Epithelial cell of proximal tubule (primary cell): ENCODE measurements around the gene SKA2. TPM values are rescaled to one million over a fixed set of nuclear protein-coding genes. Genes with fewer than 3 reads are reported as not detected.
"Not testable (repeated sequence)": the region's sequence is repeated elsewhere in the genome, so short reads cannot be mapped to it uniquely, and the experiment has no call there.

ENCODE experiments used
- DNase-seq: peaks from one replicate; pipeline ENCODE4 v3.0.0-alpha.2; 2011; ENCODE audit warnings: low read depth
- H3K4me3 ChIP-seq: 2 replicates; pipeline ENCODE4 v1.5.1; 2011; ENCODE audit warnings: low read depth, mild to moderate bottlenecking, low read length
- total RNA-seq: library from RNA; depleted of rRNA; stranded (reverse); fragments of >200 nt; gene quantifications from 2 replicates; pipeline ENCODE4 v1.2.3, GENCODE V29; 2015
- TF ChIP-seq, protein P1 (sequence below): conservative IDR thresholded peaks from 2 replicates; pipeline ENCODE4 v1.5.1; 2012; ENCODE audit warnings: low read depth, mild to moderate bottlenecking, low read length

The SKA2 gene
- total RNA-seq, 1 donor from 2014 or later: 93.5 TPM

DNA sequence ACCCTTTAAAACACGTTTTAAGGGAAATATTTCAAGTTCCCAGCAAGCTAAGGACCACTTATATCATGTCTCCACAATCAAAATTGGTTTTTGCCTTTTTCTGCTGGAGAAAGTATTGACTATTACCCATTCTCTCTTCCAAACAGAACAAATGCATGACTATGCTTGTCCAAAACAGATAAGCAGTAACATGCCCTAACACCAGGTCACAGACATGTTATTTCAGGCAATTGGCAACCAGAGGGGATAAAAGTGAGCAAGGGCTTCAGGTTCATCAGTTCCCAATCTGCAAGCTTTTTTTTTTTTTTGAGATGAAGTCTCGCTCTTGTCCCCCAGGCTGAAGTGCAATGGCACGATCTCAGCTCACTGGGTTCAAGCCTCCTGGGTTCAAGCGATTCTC lies 15.0 kb downstream of the SKA2 start:
- no peak for DNase-seq
- TF ChIP-seq, protein P1, sequence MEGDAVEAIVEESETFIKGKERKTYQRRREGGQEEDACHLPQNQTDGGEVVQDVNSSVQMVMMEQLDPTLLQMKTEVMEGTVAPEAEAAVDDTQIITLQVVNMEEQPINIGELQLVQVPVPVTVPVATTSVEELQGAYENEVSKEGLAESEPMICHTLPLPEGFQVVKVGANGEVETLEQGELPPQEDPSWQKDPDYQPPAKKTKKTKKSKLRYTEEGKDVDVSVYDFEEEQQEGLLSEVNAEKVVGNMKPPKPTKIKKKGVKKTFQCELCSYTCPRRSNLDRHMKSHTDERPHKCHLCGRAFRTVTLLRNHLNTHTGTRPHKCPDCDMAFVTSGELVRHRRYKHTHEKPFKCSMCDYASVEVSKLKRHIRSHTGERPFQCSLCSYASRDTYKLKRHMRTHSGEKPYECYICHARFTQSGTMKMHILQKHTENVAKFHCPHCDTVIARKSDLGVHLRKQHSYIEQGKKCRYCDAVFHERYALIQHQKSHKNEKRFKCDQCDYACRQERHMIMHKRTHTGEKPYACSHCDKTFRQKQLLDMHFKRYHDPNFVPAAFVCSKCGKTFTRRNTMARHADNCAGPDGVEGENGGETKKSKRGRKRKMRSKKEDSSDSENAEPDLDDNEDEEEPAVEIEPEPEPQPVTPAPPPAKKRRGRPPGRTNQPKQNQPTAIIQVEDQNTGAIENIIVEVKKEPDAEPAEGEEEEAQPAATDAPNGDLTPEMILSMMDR: no peak
- no peak overlapping the region for H3K4me3 ChIP-seq

GRCh38 chr17:59138339-59138738 lies 16.6 kb downstream of the SKA2 start:
- not testable (repeated sequence) for H3K4me3 ChIP-seq, DNase-seq

DNA sequence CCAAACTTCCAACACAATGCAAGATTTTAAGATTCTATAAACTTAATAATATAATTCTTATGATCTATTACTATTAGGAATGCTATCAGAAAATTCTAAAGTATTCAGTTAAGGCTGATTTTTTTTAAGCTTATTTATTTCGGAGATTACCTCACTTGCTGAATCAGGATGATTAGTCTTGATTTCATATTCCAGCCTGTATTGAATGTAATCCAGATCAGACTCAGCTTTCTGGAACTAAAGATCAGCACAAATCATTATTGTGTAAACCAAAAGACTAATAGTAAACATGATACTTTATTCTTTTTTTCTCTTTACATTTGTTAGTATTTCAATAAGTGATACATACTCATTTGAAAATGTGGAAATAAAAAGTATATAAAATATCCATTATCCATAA lies 23.9 kb downstream of the SKA2 start:
- no peak overlapping the region for H3K4me3 ChIP-seq
- TF ChIP-seq, protein P1: no peak
- DNase-seq: no peak

GRCh38 chr17:59129814-59130213 lies 25.2 kb downstream of the SKA2 start:
- no peak overlapping the region for H3K4me3 ChIP-seq
- no peak for DNase-seq
- TF ChIP-seq, protein P1: no peak

DNA sequence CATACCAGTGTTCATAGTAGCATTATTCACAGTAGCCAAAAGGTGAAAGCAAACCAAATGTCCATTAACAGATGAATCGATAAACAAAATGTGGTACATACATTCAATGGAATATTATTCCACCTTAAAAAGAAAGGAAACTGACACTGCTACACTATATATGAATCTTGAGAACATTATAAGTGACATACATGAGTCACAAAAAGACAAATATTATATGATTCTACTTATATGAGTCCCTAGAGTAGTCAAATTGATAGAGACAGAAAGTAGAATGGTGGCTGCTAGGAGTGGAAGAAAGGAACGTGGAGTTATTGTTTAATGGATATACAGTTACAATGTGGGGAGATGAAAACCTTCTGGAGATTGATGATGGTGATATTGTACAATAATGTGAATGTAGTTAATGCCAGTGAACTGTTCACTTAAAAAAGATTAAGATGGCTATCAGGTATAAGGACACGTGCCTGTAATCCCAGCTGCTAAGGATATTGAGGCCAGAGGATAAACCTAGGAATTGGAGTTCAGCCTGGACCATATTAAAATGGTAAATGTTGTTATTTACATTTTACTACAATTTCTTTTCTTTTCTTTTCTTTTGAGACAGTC lies 28.1 kb downstream of the SKA2 start:
- DNase-seq: no peak
- H3K4me3 ChIP-seq: no peak overlapping the region

DNA sequence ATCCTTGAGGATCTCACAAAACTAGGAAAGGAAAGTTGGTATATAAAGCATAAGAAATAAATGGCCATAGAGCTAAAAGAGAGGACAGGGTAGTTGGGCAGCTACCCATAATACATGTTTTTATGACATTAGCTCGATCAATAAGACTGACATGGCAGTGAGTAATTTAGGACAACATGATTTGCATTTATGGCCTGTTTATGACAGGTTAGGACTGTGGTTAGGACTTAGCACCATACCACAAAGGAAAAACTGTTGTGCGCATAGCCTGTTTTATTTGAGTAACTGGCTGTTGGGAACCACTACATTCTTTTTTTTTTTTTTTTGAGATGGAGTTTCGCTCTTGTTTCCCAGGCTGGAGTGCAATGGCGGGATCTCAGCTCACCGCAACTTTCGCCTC lies 30.3 kb downstream of the SKA2 start:
- no peak overlapping the region for H3K4me3 ChIP-seq

More for the DNA sequence above, 28.1 kb downstream of the SKA2 start:
- TF ChIP-seq, protein P1: no peak

DNA sequence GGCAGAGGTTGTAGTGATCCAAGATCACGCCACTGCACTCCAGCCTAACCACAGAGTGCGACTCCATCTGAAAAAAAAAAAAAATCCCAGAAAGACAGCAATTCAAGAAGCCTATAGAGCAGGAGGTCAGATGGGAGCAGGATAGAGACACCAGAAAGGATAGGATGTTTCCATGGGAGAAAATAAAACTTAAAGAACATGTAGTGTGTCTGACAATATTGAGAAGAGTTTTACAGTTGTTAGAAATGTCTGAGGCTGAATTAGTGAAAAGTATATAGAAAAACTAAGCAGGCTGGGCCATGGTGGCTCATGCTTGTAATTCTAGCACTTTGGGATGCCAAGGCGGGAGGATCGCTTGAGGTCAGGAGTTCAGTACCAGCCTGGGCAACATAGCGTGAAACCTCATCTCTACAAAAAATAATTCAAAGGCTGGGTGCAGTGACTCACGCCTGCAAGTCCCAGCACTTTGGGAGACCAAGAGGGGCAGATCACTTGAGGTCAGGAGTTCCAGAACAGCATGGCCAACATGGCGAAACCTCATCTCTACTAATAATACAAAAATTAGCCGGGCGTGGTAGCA lies 33.0 kb downstream of the SKA2 start:
- H3K4me3 ChIP-seq: no peak overlapping the region
- peak; percentile 54 for DNase-seq
- TF ChIP-seq, protein P1: no peak

More for the DNA sequence above, 30.3 kb downstream of the SKA2 start:
- TF ChIP-seq, protein P1: no peak
- no peak for DNase-seq
